Measurements from ENCODE around the gene KRTAP10-1. TPM values are rescaled to one million over a fixed set of nuclear protein-coding genes. Genes with fewer than 3 reads are reported as not detected.

Gene KRTAP10-1
- total and polyA plus RNA-seq, 7 donors: not detected

DNA sequence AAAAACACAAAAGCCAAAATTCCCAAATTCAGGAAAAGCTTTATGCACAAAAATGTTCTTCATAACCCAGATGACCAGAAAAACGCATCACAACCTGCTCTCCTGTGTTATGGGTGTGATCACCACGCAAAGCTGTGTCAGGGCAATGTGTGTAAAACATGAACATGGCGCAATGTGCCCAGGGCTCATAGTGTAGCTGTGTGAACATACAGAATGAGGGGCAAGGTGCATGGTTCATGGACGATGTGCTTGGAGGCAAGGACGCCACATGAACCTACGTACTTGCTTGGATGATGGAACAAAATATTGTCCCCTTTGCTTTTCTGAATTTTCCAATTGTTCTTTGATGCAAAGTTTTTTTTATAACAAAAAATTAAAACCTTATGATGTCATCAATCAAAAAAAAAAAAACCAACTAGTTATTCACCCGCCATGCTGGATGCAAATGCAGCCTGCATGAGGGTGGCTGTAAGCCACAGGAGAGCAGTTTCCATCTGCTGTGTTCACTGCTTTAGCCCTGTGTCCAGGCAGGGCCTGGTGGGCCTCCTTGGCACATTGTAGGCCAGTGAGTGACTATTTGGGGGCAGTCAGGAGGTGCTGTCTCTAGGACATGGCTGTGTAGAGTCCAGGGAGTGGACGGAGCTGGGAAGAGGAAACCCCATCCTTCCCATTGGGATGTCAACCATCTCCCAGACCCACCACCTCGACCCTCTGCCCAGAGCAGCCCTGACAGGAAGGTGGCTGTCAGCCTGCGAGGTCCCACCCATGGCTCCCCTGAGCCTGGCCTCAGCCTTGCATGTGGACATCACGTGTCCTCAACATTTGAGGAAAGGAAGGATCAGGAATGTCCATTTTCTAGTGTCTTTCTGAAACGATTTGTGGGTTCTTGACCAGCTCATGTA, 13.6 kb downstream of the KRTAP10-1 start:
- WGBS, 2 donors: 81 to 86% methylated on average over 12 of the region's 12 CpGs
- DNase-seq: peak; percentile 54
- Histone ChIP-seq H3K27ac (no peak overlapping the region), H3K4me1 (no peaks in the 10 kb centered on the region), H3K4me3 (no peak overlapping the region), H3K36me3 (no peaks in the 10 kb centered on the region), H3K27me3 (peaks cover 0 to 5% (median 0%) of the 10 kb centered on the region in 3 donors), H3K9me3 (no peaks in the 10 kb centered on the region)
- intact Hi-C loops (cut with DNase I): no loop called here
- TF ChIP-seq POLR2A (IDR thresholded peaks at IDR 0.05) (no peak), POLR2AphosphoS5 (IDR thresholded peaks at IDR 0.05) (no peak), EP300 (IDR thresholded peaks at IDR 0.05) (no peak)
- TF ChIP-seq, protein P1, sequence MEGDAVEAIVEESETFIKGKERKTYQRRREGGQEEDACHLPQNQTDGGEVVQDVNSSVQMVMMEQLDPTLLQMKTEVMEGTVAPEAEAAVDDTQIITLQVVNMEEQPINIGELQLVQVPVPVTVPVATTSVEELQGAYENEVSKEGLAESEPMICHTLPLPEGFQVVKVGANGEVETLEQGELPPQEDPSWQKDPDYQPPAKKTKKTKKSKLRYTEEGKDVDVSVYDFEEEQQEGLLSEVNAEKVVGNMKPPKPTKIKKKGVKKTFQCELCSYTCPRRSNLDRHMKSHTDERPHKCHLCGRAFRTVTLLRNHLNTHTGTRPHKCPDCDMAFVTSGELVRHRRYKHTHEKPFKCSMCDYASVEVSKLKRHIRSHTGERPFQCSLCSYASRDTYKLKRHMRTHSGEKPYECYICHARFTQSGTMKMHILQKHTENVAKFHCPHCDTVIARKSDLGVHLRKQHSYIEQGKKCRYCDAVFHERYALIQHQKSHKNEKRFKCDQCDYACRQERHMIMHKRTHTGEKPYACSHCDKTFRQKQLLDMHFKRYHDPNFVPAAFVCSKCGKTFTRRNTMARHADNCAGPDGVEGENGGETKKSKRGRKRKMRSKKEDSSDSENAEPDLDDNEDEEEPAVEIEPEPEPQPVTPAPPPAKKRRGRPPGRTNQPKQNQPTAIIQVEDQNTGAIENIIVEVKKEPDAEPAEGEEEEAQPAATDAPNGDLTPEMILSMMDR (IDR thresholded peaks at IDR 0.05): no peak

DNA sequence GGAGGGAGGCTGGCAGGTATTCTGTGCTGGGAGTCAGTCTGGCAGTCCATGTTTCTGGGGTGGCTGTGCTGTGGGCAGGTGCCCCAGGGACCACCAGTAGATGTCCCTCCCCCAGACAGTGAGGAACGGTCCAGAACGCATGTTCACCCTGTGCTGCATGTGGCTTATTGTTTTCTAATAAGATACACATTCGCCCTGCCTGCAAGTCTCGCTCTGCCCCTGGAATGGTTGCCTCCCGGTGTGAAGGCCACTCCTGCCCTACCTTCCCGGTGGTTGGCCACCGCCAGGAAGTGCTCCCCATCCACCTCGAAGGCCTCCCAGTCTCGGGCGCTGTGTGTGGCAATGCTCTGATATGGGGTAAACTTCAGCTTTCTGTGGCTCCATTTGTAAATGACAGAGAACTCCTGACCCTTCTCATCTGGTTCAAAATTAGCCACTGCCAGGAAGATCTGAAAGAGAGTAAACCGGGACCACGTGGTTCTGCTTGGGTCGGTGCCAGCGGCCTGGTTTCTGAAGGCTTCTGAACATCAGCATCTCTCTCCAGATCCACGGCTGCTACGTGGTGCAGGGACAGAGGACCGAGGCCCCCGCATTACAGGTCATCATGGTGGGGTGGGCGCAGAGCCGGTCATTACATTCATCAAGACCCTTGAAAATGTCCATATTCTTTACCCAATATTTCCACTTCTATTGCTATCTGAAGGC, 14.5 kb downstream of the KRTAP10-1 start:
- WGBS, 2 donors: 86 to 89% methylated on average over 20 of the region's 20 CpGs
- no peak overlapping the region for H3K27ac ChIP-seq
- intact Hi-C loops (cut with DNase I): no loop called here
- H3K36me3 ChIP-seq: no peaks in the 10 kb centered on the region
- H3K9me3 ChIP-seq: no peaks in the 10 kb centered on the region
- TF ChIP-seq POLR2AphosphoS5 (IDR thresholded peaks at IDR 0.05) (no peak), EP300 (IDR thresholded peaks at IDR 0.05) (no peak), POLR2A (IDR thresholded peaks at IDR 0.05) (no peak)
- TF ChIP-seq, protein P1 (IDR thresholded peaks at IDR 0.05): no peak
- H3K4me3 ChIP-seq: no peak overlapping the region
- peak; percentile 63 for DNase-seq
- H3K4me1 ChIP-seq: no peaks in the 10 kb centered on the region
- peaks cover 0 to under 1% (median 0%) of the 10 kb centered on the region in 3 donors for H3K27me3 ChIP-seq

DNA sequence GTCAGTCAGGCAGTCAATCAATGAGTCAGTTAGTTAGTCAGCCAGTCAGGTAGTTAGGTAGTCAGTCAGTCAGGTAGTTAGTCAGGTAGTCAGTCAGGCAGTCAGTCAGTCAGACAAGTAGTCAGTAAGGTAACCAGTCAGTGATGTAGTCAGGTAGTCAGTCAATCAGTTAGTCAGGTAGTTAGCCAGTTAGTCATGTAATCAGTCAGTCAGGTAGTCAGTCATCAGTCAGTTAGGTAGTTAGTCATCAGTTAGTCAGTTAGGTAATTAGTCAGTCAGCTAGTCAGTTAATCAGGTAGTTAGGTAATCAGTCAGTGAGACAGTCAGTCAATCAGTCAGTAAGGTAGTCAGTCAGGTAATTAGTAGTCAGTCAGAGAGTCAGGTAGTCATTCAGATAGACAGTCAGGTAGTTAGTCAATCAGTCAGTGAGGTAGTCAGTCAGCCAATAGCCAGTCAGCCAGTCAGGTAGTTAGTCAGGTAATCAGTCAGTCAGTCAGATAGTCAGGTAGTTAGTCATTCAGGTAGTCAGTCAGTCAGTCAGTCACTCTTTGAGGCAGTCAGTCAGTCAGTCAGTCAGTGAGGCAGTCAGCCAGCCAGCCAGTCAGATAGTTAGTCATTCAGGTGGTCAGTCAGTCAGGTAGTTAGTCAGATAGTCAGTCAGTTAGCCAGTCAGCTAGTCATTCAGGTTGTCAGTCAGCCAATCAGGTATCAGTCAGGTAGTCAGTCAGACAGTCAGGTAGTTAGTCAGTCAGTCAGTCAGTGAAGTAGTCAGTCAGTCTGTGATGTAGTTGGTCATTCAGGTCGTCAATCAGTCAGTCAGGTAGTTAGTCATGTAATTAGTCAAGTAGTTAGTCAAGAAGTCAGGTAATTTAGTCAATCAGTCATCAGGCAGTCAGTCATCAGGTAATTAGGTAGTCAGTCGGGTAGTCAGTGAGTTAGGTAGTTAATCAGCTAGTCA, 15.3 kb downstream of the KRTAP10-1 start:
- Histone ChIP-seq H3K27me3 (no peaks in the 10 kb centered on the region), H3K4me1 (no peaks in the 10 kb centered on the region), H3K36me3 (no peaks in the 10 kb centered on the region), H3K27ac (no peak overlapping the region), H3K9me3 (no peaks in the 10 kb centered on the region), H3K4me3 (no peak overlapping the region)
- intact Hi-C loops (cut with DNase I): no loop called here
- DNase-seq: no peak
- 72 to 81% methylated on average over 2 of the region's 2 CpGs for WGBS, 2 donors
- TF ChIP-seq POLR2AphosphoS5 (IDR thresholded peaks at IDR 0.05) (no peak), EP300 (IDR thresholded peaks at IDR 0.05) (no peak), POLR2A (IDR thresholded peaks at IDR 0.05) (no peak)
- TF ChIP-seq, protein P1 (IDR thresholded peaks at IDR 0.05): no peak

DNA sequence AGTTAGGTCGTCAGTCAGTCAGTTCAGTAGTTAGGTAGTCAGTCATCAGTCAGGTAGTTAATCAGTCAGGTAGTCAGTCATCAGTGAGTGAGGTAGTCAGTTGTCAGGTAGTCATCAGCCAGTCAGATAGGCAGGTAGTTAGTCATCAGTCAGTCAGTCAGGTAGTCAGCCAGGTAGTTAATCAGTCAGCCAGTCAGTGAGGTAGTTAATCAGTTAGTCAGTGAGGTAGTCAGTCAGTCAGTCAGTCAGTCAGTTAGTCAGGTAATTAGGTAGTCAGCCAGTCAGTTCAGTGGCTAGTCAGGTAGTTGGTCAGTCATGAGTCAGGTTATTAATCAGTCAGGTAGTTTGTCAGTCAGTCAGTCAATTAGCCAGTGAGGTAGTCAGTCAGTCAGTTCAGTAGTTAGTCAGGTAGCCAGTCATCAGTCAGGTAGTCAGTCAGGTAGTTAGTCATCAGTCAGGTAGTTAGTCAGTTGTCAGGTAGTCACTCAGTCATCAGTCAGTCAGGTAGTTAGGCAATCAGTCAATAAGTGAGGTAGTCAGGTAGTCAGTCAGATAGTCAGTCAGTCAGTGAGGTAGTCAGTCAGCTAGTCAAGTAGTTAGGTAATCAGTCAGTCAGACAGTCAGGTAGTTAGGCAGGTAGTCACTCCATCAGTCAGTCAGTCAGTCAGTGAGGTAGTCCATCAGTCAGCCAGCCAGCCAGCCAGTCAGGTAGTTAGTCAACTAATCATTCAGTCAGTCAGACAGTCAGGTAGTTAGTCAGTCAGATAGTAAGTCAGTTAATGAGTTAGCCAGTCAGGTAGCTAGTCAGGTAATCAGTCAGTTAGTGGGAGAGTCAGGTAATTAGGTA, 16.2 kb downstream of the KRTAP10-1 start:
- intact Hi-C loops (cut with DNase I): no loop called here
- Histone ChIP-seq H3K36me3 (no peaks in the 10 kb centered on the region), H3K4me1 (no peaks in the 10 kb centered on the region), H3K9me3 (no peaks in the 10 kb centered on the region), H3K4me3 (no peak overlapping the region), H3K27ac (no peak overlapping the region), H3K27me3 (no peaks in the 10 kb centered on the region)
- no peak for TF ChIP-seq POLR2AphosphoS5 (IDR thresholded peaks at IDR 0.05)
- 77 to 90% methylated on average over 1 of the region's 1 CpG for WGBS, 2 donors
- DNase-seq: no peak
